ENCODE results near the gene TNS3.
A peak's percentile ranks its signal among the peaks of the same experiment; 100 is the strongest.

Gene TNS3

DNA sequence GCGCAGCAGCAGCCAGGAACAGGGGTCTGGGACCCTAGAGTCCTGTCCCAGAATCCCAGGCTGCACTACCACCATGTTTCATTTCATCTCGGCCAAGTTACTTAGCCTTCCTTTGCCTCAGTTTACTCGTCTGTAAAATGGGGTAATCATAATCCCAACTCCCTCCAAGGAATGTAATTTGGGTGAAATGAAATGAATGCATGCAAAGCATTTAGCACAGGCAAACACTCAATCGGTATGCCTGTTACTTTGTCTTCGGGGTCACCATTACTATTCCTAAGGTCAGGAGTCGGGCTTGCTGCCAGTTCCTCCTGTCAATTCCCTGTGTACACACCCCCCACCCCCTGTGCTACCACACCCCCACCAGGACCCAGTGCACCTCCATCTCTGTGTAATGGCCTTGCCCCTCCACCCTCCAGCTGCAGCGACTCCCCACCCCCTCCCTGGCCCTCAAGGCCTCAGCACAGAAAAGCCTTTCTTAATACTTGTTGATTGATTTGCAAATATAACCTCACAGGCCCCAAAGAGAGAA is 1.7 kb downstream of the TNS3 start:
- peak overlapping the region; percentile 75 for H3K4me2 ChIP-seq (ENCODE audit: low read length)
- no peak overlapping the region for H3K27ac ChIP-seq (ENCODE audit: low read depth, low read length)
- no peaks in the 10 kb centered on the region for H3K36me3 ChIP-seq (ENCODE audit: control insufficient read depth, low read length)
- peaks cover 87% of the 10 kb centered on the region for H3K4me1 ChIP-seq (ENCODE audit: control insufficient read depth, low read length)
- no peak for TF ChIP-seq EZH2phosphoT487 (IDR thresholded peaks at IDR 0.05; ENCODE audit: borderline replicate concordance, low read length)
- TF ChIP-seq, protein P1, sequence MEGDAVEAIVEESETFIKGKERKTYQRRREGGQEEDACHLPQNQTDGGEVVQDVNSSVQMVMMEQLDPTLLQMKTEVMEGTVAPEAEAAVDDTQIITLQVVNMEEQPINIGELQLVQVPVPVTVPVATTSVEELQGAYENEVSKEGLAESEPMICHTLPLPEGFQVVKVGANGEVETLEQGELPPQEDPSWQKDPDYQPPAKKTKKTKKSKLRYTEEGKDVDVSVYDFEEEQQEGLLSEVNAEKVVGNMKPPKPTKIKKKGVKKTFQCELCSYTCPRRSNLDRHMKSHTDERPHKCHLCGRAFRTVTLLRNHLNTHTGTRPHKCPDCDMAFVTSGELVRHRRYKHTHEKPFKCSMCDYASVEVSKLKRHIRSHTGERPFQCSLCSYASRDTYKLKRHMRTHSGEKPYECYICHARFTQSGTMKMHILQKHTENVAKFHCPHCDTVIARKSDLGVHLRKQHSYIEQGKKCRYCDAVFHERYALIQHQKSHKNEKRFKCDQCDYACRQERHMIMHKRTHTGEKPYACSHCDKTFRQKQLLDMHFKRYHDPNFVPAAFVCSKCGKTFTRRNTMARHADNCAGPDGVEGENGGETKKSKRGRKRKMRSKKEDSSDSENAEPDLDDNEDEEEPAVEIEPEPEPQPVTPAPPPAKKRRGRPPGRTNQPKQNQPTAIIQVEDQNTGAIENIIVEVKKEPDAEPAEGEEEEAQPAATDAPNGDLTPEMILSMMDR (IDR thresholded peaks at IDR 0.05; ENCODE audit: low read depth, low read length, poor library complexity, severe bottlenecking): no peak
- H3F3A ChIP-seq (ENCODE audit: control insufficient read depth, insufficient read depth): peaks cover 15% of the 10 kb centered on the region
- peaks cover 6% of the 10 kb centered on the region for H3K79me2 ChIP-seq (ENCODE audit: control insufficient read depth, low read length)
- no peaks in the 10 kb centered on the region for H3K9me3 ChIP-seq (ENCODE audit: control insufficient read depth, insufficient read depth, low read length)
- H3K9me2 ChIP-seq (replicated peaks; ENCODE audit: control insufficient read depth, low read length): no peaks in the 10 kb centered on the region
- H4K20me1 ChIP-seq (ENCODE audit: control insufficient read depth, insufficient read depth, low read depth, low read length): no peaks in the 10 kb centered on the region
- H3K27me3 ChIP-seq (ENCODE audit: control insufficient read depth, low read length): peaks cover 24% of the 10 kb centered on the region
- peak overlapping the region; percentile 69 for H3K4me3 ChIP-seq (ENCODE audit: low read length)

DNA sequence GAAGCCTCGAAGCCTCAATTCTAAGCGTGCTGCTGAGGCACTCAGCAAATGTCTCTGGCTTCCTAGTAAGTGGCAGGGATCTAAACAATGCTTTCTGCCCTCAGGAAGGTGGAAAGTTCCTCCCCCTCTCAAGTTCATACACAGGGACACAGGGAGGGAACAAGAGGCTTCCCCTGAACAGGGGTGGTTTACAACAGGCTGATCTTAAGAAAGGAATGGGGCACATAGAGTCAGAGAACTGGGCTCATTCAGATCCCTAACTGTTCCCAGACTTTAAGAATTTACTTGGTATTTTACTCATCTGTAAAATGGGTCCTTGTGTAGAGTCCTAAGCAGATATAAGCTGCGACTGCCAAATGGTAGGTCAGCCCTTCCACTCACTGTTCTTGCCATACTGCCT is 2.5 kb downstream of the TNS3 start:
- H3F3A ChIP-seq (ENCODE audit: control insufficient read depth, insufficient read depth): peaks cover 20% of the 10 kb centered on the region
- H3K36me3 ChIP-seq (ENCODE audit: control insufficient read depth, low read length): no peaks in the 10 kb centered on the region
- TF ChIP-seq EZH2phosphoT487 (IDR thresholded peaks at IDR 0.05; ENCODE audit: borderline replicate concordance, low read length): no peak
- TF ChIP-seq, protein P1 (IDR thresholded peaks at IDR 0.05; ENCODE audit: low read depth, low read length, poor library complexity, severe bottlenecking): no peak
- no peaks in the 10 kb centered on the region for H3K9me2 ChIP-seq (replicated peaks; ENCODE audit: control insufficient read depth, low read length)
- peaks cover 24% of the 10 kb centered on the region for H3K27me3 ChIP-seq (ENCODE audit: control insufficient read depth, low read length)
- no peaks in the 10 kb centered on the region for H4K20me1 ChIP-seq (ENCODE audit: control insufficient read depth, insufficient read depth, low read depth, low read length)
- no peak overlapping the region for H3K4me3 ChIP-seq (ENCODE audit: low read length)
- peaks cover 6% of the 10 kb centered on the region for H3K79me2 ChIP-seq (ENCODE audit: control insufficient read depth, low read length)
- no peaks in the 10 kb centered on the region for H3K9me3 ChIP-seq (ENCODE audit: control insufficient read depth, insufficient read depth, low read length)
- H3K27ac ChIP-seq (ENCODE audit: low read depth, low read length): no peak overlapping the region
- H3K4me2 ChIP-seq (ENCODE audit: low read length): no peak overlapping the region
- H3K4me1 ChIP-seq (ENCODE audit: control insufficient read depth, low read length): peaks cover 87% of the 10 kb centered on the region

DNA sequence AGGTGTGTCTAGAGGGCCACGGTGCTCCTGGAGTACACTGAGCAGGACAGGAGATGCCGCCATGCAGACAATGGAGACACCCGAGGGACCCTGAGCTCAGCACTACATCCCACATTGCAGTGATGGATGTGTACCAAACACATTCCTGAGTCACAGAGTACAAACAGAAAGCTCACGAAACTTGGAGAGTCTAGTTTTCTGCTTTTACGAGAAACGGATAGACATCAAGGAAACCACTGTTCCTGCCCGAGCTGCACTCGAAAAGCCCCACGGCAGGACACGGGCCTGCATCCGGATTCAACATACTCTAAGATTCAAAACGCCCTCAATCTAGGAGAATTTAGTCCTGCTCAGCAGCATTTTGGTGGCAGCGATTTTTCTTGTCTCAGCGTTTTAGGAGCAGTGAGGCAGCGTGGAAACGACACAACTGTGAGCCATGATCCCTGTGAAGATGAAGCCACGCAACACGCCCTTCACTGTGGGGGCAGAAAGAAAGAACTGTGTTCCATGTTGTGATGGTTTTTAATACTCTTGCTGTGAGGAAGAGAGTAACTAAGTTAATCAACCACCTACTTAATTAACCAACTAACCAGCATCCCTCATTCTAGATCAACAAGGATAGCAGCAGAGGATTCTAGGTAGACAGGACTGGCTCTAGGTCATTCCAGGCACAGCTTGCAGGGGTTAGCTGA is 3.2 kb downstream of the TNS3 start:
- TF ChIP-seq, protein P1 (IDR thresholded peaks at IDR 0.05; ENCODE audit: low read depth, low read length, poor library complexity, severe bottlenecking): no peak
- TF ChIP-seq EZH2phosphoT487 (IDR thresholded peaks at IDR 0.05; ENCODE audit: borderline replicate concordance, low read length): no peak
- no peaks in the 10 kb centered on the region for H4K20me1 ChIP-seq (ENCODE audit: control insufficient read depth, insufficient read depth, low read depth, low read length)
- H3K27ac ChIP-seq (ENCODE audit: low read depth, low read length): no peak overlapping the region
- H3K9me3 ChIP-seq (ENCODE audit: control insufficient read depth, insufficient read depth, low read length): no peaks in the 10 kb centered on the region
- no peak overlapping the region for H3K4me3 ChIP-seq (ENCODE audit: low read length)
- peaks cover 12% of the 10 kb centered on the region for H3K79me2 ChIP-seq (ENCODE audit: control insufficient read depth, low read length)
- H3F3A ChIP-seq (ENCODE audit: control insufficient read depth, insufficient read depth): peaks cover 22% of the 10 kb centered on the region
- H3K27me3 ChIP-seq (ENCODE audit: control insufficient read depth, low read length): peaks cover 23% of the 10 kb centered on the region
- H3K4me2 ChIP-seq (ENCODE audit: low read length): no peak overlapping the region
- H3K4me1 ChIP-seq (ENCODE audit: control insufficient read depth, low read length): peaks cover 87% of the 10 kb centered on the region
- H3K9me2 ChIP-seq (replicated peaks; ENCODE audit: control insufficient read depth, low read length): no peaks in the 10 kb centered on the region
- H3K36me3 ChIP-seq (ENCODE audit: control insufficient read depth, low read length): no peaks in the 10 kb centered on the region

All from DOHH2 (cell line).